ENCODE results near the gene UBE2D3. TPM values are rescaled to one million over a fixed set of nuclear protein-coding genes. Genes with fewer than 3 reads are reported as not detected.

UBE2D3 gene
- polyA plus RNA-seq, 1 experiment, result 534 TPM

DNA sequence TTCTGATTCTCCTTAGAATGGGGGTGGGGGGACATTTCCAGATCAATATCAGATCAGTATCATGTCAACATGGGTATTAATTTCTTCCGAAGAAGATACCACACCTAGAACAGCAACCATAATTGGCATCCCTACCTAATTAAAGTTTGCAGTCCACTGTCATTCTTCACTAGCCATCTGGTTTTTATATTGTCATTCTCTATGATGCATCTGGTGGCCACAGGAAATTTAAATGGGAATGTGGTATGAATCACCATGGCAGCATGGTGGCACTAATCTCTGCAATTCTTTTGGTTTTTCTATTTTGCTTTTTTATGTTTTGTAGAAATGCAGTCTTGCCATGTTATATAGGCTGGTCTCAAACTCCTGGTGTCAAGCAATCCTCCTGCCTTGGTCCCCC is 16.6 kb upstream of the UBE2D3 start:
- no peak for DNase-seq (ENCODE audit: low read depth, low spot score)
- POLR2A ChIA-PET, result no interaction called here
- Histone ChIP-seq H3K27ac (ENCODE audit: low read depth, low read length) (no peak overlapping the region), H3K9me3 (ENCODE audit: control insufficient read depth, insufficient read depth, low read length) (no peaks in the 10 kb centered on the region), H3K4me3 (ENCODE audit: low read depth, low read length) (no peak overlapping the region), H3K27me3 (ENCODE audit: control insufficient read depth, insufficient read depth, low read length) (no peaks in the 10 kb centered on the region)
- CTCF ChIA-PET, result no interaction called here
- TF ChIP-seq, protein P1, sequence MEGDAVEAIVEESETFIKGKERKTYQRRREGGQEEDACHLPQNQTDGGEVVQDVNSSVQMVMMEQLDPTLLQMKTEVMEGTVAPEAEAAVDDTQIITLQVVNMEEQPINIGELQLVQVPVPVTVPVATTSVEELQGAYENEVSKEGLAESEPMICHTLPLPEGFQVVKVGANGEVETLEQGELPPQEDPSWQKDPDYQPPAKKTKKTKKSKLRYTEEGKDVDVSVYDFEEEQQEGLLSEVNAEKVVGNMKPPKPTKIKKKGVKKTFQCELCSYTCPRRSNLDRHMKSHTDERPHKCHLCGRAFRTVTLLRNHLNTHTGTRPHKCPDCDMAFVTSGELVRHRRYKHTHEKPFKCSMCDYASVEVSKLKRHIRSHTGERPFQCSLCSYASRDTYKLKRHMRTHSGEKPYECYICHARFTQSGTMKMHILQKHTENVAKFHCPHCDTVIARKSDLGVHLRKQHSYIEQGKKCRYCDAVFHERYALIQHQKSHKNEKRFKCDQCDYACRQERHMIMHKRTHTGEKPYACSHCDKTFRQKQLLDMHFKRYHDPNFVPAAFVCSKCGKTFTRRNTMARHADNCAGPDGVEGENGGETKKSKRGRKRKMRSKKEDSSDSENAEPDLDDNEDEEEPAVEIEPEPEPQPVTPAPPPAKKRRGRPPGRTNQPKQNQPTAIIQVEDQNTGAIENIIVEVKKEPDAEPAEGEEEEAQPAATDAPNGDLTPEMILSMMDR (IDR thresholded peaks at IDR 0.05; ENCODE audit: low read depth, low read length), result no peak

DNA sequence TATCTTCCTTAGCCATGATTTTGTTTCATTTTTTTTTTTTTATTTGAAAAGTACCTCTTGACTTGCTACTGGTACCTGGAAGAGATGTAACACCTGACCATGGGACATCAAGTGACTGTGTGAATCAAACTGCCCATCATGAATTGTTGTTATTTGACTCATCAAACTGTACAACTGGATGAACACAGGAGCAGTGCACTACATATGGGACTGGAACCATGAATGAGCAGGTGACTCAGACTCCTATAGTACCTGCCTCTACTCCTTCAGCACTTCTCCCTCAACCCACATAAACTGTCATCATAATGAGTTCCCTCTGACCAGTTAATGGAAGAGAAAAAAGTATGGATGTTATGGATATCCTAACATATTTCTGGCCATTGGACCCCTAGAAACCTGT is 15.9 kb upstream of the UBE2D3 start:
- Histone ChIP-seq H3K4me3 (ENCODE audit: low read depth, low read length) (no peak overlapping the region), H3K9me3 (ENCODE audit: control insufficient read depth, insufficient read depth, low read length) (no peaks in the 10 kb centered on the region), H3K27ac (ENCODE audit: low read depth, low read length) (no peak overlapping the region), H3K27me3 (ENCODE audit: control insufficient read depth, insufficient read depth, low read length) (no peaks in the 10 kb centered on the region)
- DNase-seq (ENCODE audit: low read depth, low spot score), result no peak
- ChIA-PET POLR2A (no interaction called here), CTCF (no interaction called here)
- TF ChIP-seq, protein P1 (IDR thresholded peaks at IDR 0.05; ENCODE audit: low read depth, low read length), result no peak

DNA sequence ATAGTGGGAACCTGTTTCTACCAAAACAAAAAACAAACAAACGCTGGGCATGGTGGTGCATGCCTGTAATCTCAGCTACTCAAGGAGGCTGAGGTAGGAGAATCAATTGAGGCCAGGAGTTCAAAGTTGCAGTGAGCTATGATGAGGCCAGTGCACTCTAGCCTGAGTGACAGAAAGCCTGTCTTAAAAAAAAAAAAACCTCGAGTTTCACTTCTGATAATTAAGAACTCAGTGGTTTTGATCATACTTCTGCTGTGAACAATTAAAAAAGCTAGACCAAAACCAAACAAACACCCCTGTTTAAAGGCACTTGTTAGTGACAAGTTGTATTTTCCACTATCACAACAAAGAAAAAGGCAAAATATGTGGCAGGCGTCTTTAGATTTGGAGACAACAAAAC is 15.0 kb upstream of the UBE2D3 start:
- Histone ChIP-seq H3K27ac (ENCODE audit: low read depth, low read length) (no peak overlapping the region), H3K27me3 (ENCODE audit: control insufficient read depth, insufficient read depth, low read length) (no peaks in the 10 kb centered on the region), H3K4me3 (ENCODE audit: low read depth, low read length) (no peak overlapping the region), H3K9me3 (ENCODE audit: control insufficient read depth, insufficient read depth, low read length) (no peaks in the 10 kb centered on the region)
- ChIA-PET POLR2A (no interaction called here), CTCF (no interaction called here)
- no peak for DNase-seq (ENCODE audit: low read depth, low spot score)
- TF ChIP-seq, protein P1 (IDR thresholded peaks at IDR 0.05; ENCODE audit: low read depth, low read length), result no peak

DNA sequence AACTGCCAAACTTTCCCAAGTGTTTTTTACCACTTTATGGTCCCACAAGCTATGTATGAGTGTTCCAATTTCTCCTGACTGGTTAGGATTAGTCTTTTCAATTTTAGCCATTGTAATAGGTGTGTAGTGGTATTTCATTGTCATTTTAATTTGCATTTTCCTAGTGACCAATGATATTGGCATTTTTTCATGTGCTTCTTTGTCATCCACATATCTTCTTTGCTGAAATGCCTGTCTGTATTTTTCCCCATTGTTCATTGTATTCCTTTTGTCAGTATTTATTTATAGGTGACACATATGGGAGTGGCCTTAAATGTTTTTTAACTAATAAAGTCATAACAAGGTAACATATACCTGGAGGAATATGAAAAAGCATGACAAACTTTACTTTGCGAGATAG is 9.2 kb upstream of the UBE2D3 start:
- ChIA-PET CTCF (no interaction called here), POLR2A (interaction anchor here (0.6 to 2.3 kb wide), 2 partner anchors 9 to 266 kb away, joined by 3 to 9 read pairs; partner anchors contain the start of gene UBE2D3)
- no peaks in the 10 kb centered on the region for H3K9me3 ChIP-seq (ENCODE audit: control insufficient read depth, insufficient read depth, low read length)
- no peaks in the 10 kb centered on the region for H3K27me3 ChIP-seq (ENCODE audit: control insufficient read depth, insufficient read depth, low read length)
- TF ChIP-seq, protein P1 (IDR thresholded peaks at IDR 0.05; ENCODE audit: low read depth, low read length), result no peak
- no peak for DNase-seq (ENCODE audit: low read depth, low spot score)
- H3K27ac ChIP-seq (ENCODE audit: low read depth, low read length), result no peak overlapping the region
- no peak overlapping the region for H3K4me3 ChIP-seq (ENCODE audit: low read depth, low read length)

DNA sequence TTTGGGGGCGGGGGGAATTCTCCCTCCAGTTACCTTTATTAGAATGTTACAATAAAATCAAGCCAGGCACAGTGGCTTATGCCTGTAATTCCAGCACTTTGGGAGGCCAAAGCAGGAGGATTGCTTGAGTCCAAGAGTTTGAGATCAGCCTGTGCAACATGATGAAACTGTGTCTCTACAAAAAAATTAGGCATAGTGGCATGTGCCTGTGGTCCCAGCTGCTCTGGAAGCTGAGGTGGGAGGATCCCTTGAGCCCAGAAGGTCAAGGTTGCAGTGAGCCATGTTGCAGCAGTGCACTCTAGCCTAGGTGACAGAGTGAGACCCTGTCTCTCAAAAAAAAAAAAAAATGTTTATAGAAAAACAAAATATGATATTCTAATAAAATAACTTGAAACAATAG is 5.3 kb upstream of the UBE2D3 start:
- H3K4me3 ChIP-seq (ENCODE audit: low read depth, low read length), result no peak overlapping the region
- H3K9me3 ChIP-seq (ENCODE audit: control insufficient read depth, insufficient read depth, low read length), result no peaks in the 10 kb centered on the region
- H3K27me3 ChIP-seq (ENCODE audit: control insufficient read depth, insufficient read depth, low read length), result no peaks in the 10 kb centered on the region
- CTCF ChIA-PET, result interaction anchor here (0.6 kb wide), 1 partner anchor 12 kb away, joined by 3 read pairs; no protein-coding TSS in a partner anchor
- POLR2A ChIA-PET, result no interaction called here
- no peak overlapping the region for H3K27ac ChIP-seq (ENCODE audit: low read depth, low read length)
- no peak for DNase-seq (ENCODE audit: low read depth, low spot score)
- TF ChIP-seq, protein P1 (IDR thresholded peaks at IDR 0.05; ENCODE audit: low read depth, low read length), result no peak

Data from AG04450 (cell line).